Left lung (tissue), 10 donors: ENCODE measurements around the gene CLDN17. TPM values are rescaled to one million over a fixed set of nuclear protein-coding genes. Genes with fewer than 3 reads are reported as not detected.

Experiments used
- ATAC-seq: fragments of 200-7000 bp; cut with Tn5 transposase; one replicate; pipeline ENCODE4 v1.9.1; 2020; ENCODE audit warnings: moderate library complexity
- DNase-seq, 4 donors: peaks; one replicate each; pipeline ENCODE4 v3.0.0-alpha.2; 2013 to 2020
- H3K27ac ChIP-seq, 2 donors: fragments of 200-600 bp; sonication (generic) in 1 of 2; one replicate each; pipeline versions ENCODE4 v1.5.0 to v1.8.0; 2020 to 2021
- H3K27me3 ChIP-seq, 2 donors: fragments of 200-600 bp; sonication (generic) in 1 of 2; one replicate each; pipeline versions ENCODE4 v1.5.0 to v1.8.0; 2020 to 2021
- H3K36me3 ChIP-seq, 2 donors: fragments of 200-600 bp; sonication (generic) in 1 of 2; one replicate each; pipeline versions ENCODE4 v1.5.0 to v1.8.0; 2020 to 2021
- H3K4me1 ChIP-seq, 2 donors: fragments of 200-600 bp; one replicate each; pipeline ENCODE4 v1.8.0; 2021
- H3K4me3 ChIP-seq, 2 donors: fragments of 200-600 bp; sonication (generic) in 1 of 2; one replicate each; pipeline versions ENCODE4 v1.5.0 to v1.8.0; 2020 to 2021; ENCODE audit warnings: mild to moderate bottlenecking in 1 of 2
- H3K9me3 ChIP-seq, 2 donors: fragments of 200-600 bp; sonication (generic) in 1 of 2; one replicate each; pipeline versions ENCODE4 v1.5.0 to v1.8.0; 2020 to 2021
- CTCF ChIP-seq, 2 donors: fragments of 200-600 bp; sonication (generic) in 1 of 2; IDR thresholded peaks; one replicate each; pipeline versions ENCODE4 v1.5.0 to v1.8.0; 2021; ENCODE audit warnings: antibody characterized with exemption in 2 of 2
- intact Hi-C, 2 donors: fragments of 100-400 bp; cut with DNase I; formaldehyde crosslinking; loops; one replicate each; pipeline versions ENCODE4 v1.11.2 to v1.14.2; 2022
- polyA plus RNA-seq, 6 donors: library from polyadenylated mRNA; unstranded; fragments of 120-200 nt; gene quantifications; one replicate each; pipeline ENCODE4 v1.2.1, GENCODE V29; 2013; ENCODE audit not compliant: insufficient read length in 6 of 6
- total RNA-seq, 2 donors: library from RNA; stranded (reverse); fragmentation: NEBNext Ultra II Directional; extraction: Animal tissue kit (Norgen Biotek cat#: 25700); gene quantifications; one replicate each; pipeline ENCODE4 v1.2.1, GENCODE V29; 2021
- donor health status: DM: no; HTN: yes; CAD: no.
- donor health status: DM: no; HTN: no; CAD: no.

The CLDN17 gene
- total and polyA plus RNA-seq, 8 donors: not detected

GRCh38 chr21:30189773-30190172 is 23.2 kb upstream of the CLDN17 start:
- Histone ChIP-seq H3K36me3 (no peaks in the 10 kb centered on the region), H3K27ac (no peak overlapping the region), H3K27me3 (no peaks in the 10 kb centered on the region), H3K9me3 (no peaks in the 10 kb centered on the region), H3K4me1 (no peaks in the 10 kb centered on the region), H3K4me3 (no peak overlapping the region)
- intact Hi-C loops: no loop called here
- no peak for TF ChIP-seq CTCF (IDR thresholded peaks at IDR 0.05)
- DNase-seq (no peak), ATAC-seq (no peak)

- Histone ChIP-seq H3K4me1 (no peaks in the 10 kb centered on the region), H3K27ac (no peak overlapping the region), H3K36me3 (no peaks in the 10 kb centered on the region), H3K9me3 (no peaks in the 10 kb centered on the region), H3K27me3 (no peaks in the 10 kb centered on the region), H3K4me3 (no peak overlapping the region)
- TF ChIP-seq CTCF (IDR thresholded peaks at IDR 0.05): no peak
- DNase-seq (no peak), ATAC-seq (no peak)
- intact Hi-C loops: no loop called here
These were observed 19.6 kb upstream of the CLDN17 start for GRCh38 chr21:30186242-30186641.

GRCh38 chr21:30168086-30168485 is 1.5 kb upstream of the CLDN17 start:
- H3K27me3 ChIP-seq: no peaks in the 10 kb centered on the region
- no peaks in the 10 kb centered on the region for H3K36me3 ChIP-seq
- DNase-seq: no peak
- ATAC-seq: no peak
- intact Hi-C loops: no loop called here
- TF ChIP-seq CTCF (IDR thresholded peaks at IDR 0.05): no peak
- H3K4me3 ChIP-seq: no peak overlapping the region
- no peaks in the 10 kb centered on the region for H3K9me3 ChIP-seq
- H3K27ac ChIP-seq: no peak overlapping the region
- H3K4me1 ChIP-seq: no peaks in the 10 kb centered on the region

- DNase-seq: peak in 1 of 4 donors; percentile 39
These were observed 434 bp downstream of the CLDN17 start for GRCh38 chr21:30166171-30166570.

GRCh38 chr21:30164796-30165195 is 1.8 kb downstream of the CLDN17 start:
- intact Hi-C loops: no loop called here
- DNase-seq (no peak), ATAC-seq (no peak)
- Histone ChIP-seq H3K4me1 (no peaks in the 10 kb centered on the region), H3K27ac (no peak overlapping the region), H3K9me3 (no peaks in the 10 kb centered on the region), H3K4me3 (no peak overlapping the region), H3K36me3 (no peaks in the 10 kb centered on the region), H3K27me3 (no peaks in the 10 kb centered on the region)
- no peak for TF ChIP-seq CTCF (IDR thresholded peaks at IDR 0.05)

More at GRCh38 chr21:30166171-30166570, 434 bp downstream of the CLDN17 start:
- TF ChIP-seq CTCF (IDR thresholded peaks at IDR 0.05): no peak
- Histone ChIP-seq H3K4me3 (no peak overlapping the region), H3K4me1 (no peaks in the 10 kb centered on the region), H3K27me3 (no peaks in the 10 kb centered on the region), H3K27ac (no peak overlapping the region), H3K9me3 (no peaks in the 10 kb centered on the region), H3K36me3 (no peaks in the 10 kb centered on the region)
- intact Hi-C loops: no loop called here
- ATAC-seq: no peak
